Measurements from ENCODE around the gene HSF5. TPM values are rescaled to one million over a fixed set of nuclear protein-coding genes. Genes with fewer than 3 reads are reported as not detected.
A peak's percentile ranks its signal among the peaks of the same experiment; 100 is the strongest.

The HSF5 gene
- total and polyA plus RNA-seq, 4 donors: 0.09 to 0.17 TPM; not detected in 2

DNA sequence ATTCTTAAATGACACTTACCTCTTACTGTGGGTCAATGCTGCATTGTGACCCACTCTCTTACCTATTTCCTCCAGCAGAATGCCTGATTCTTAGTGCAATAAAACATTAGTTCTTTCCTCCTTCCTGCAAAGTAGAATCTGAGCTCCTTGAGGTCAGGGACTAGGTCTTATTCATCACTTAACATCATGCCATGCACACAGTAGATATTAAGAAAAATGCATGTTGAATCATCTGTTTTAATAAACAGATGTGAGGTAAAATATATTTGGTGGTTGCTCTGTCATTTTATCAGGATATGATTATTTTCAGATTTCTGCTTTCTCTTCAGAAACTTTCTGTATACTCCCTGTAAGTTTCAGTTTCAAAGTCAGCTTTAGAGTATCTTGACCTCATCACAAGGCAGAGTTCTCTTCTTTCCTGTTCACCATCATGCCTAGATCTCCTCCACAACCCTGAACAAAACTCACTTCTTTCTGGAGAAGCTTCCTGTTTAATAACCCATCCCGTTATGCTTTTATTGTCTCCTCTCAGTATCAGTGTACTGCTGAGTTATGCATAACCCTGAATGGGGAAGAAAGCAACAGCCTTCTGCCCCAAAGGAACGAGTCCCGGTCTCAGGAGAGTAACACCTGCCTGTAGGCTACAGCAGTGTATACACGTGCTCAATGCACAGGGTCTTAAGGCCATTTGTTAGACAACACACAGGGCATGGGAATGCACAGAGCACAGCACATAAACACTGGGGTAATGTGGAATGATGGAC is 105.9 kb downstream of the HSF5 start (continued):
- TF ChIP-seq, protein P1, sequence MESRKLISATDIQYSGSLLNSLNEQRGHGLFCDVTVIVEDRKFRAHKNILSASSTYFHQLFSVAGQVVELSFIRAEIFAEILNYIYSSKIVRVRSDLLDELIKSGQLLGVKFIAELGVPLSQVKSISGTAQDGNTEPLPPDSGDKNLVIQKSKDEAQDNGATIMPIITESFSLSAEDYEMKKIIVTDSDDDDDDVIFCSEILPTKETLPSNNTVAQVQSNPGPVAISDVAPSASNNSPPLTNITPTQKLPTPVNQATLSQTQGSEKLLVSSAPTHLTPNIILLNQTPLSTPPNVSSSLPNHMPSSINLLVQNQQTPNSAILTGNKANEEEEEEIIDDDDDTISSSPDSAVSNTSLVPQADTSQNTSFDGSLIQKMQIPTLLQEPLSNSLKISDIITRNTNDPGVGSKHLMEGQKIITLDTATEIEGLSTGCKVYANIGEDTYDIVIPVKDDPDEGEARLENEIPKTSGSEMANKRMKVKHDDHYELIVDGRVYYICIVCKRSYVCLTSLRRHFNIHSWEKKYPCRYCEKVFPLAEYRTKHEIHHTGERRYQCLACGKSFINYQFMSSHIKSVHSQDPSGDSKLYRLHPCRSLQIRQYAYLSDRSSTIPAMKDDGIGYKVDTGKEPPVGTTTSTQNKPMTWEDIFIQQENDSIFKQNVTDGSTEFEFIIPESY (IDR thresholded peaks at IDR 0.05): no peak
- TF ChIP-seq RAD21 (IDR thresholded peaks at IDR 0.05): no peak
- no peak for TF ChIP-seq RXRA (IDR thresholded peaks at IDR 0.05)
- no peak for TF ChIP-seq EGR1 (IDR thresholded peaks at IDR 0.05; ENCODE audit: low read depth in 2 of 2)
- no peak for TF ChIP-seq FOXA1 (IDR thresholded peaks at IDR 0.05)
- no peak for TF ChIP-seq FOXA2 (IDR thresholded peaks at IDR 0.05)
- TF ChIP-seq, protein P2, sequence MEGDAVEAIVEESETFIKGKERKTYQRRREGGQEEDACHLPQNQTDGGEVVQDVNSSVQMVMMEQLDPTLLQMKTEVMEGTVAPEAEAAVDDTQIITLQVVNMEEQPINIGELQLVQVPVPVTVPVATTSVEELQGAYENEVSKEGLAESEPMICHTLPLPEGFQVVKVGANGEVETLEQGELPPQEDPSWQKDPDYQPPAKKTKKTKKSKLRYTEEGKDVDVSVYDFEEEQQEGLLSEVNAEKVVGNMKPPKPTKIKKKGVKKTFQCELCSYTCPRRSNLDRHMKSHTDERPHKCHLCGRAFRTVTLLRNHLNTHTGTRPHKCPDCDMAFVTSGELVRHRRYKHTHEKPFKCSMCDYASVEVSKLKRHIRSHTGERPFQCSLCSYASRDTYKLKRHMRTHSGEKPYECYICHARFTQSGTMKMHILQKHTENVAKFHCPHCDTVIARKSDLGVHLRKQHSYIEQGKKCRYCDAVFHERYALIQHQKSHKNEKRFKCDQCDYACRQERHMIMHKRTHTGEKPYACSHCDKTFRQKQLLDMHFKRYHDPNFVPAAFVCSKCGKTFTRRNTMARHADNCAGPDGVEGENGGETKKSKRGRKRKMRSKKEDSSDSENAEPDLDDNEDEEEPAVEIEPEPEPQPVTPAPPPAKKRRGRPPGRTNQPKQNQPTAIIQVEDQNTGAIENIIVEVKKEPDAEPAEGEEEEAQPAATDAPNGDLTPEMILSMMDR (IDR thresholded peaks at IDR 0.05; ENCODE audit: low read depth, low read length, missing input control): no peak
- TF ChIP-seq JUND (IDR thresholded peaks at IDR 0.05): no peak

DNA sequence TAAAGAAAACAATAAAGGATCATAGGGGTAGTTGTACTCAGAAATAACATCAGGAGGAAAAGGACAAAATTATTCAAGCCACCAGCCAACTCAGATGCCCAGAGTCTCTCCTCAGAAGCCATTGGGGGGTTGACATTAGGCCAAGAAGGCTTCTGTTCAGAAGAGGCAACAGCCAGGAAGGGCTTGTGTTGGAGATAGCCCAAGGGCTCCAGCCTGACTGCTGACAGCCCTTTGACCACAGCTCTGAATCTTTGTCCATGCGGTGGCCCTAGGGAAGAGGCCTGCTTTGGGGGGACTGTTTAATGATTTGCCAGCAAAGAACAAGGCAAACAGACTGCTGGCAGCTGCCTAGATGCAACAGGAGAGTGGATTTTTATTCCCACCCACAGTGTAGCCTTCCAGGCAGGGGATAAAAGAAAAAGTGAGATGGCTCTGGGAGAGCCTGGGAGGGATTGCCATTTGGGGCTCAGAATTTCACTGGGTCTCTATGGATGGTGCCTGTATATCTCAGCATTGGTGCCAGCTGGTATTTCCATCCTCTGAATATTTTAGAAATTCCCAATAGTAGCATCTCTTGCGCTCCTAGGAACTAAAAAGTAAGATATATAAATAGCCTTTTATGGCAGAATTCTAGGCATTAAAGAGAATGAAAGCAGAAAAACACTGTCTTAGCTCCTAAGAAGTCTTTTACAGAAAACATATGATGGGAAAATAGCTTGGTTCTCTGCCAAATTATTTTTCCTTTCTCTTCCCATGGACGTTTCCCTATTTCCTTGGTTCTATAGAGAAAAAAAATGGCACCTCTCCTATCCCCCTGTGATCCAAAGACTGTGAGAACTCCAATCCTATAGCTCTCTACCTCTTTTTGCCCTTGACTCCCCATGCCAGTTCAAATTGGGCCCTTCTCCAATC is 106.8 kb downstream of the HSF5 start:
- H3K4me3 ChIP-seq (ENCODE audit: low read depth in 1 of 3, low read length in 3 of 3): no peak overlapping the region
- H3K27ac ChIP-seq (ENCODE audit: low read depth in 1 of 2, low read length in 2 of 2): peak overlapping the region; percentile 12 to 79
- H3K36me3 ChIP-seq (ENCODE audit: control insufficient read depth in 4 of 4, insufficient read depth in 3 of 4, low read depth in 1 of 4, low read length in 3 of 4): no peaks in the 10 kb centered on the region
- no peaks in the 10 kb centered on the region for H3K9me3 ChIP-seq (ENCODE audit: control insufficient read depth in 4 of 4, low read length in 3 of 4)
- H3K4me1 ChIP-seq (ENCODE audit: control insufficient read depth in 4 of 4, insufficient read depth in 4 of 4, low read length in 3 of 4): peaks cover 22 to 74% (median 66%) of the 10 kb centered on the region in 4 donors
- TF ChIP-seq, protein P3, sequence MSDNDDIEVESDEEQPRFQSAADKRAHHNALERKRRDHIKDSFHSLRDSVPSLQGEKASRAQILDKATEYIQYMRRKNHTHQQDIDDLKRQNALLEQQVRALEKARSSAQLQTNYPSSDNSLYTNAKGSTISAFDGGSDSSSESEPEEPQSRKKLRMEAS (IDR thresholded peaks at IDR 0.05): peak; percentile 86
- TF ChIP-seq, protein P4, sequence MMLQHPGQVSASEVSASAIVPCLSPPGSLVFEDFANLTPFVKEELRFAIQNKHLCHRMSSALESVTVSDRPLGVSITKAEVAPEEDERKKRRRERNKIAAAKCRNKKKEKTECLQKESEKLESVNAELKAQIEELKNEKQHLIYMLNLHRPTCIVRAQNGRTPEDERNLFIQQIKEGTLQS (IDR thresholded peaks at IDR 0.05): no peak
- TF ChIP-seq GABPA (IDR thresholded peaks at IDR 0.05 in 1 of 2, conservative IDR thresholded peaks at IDR 0.05 in 1 of 2) (peak in 1 of 2 donors; percentile 75), FOXA1 (IDR thresholded peaks at IDR 0.05) (peak; percentile 74), SP1 (IDR thresholded peaks at IDR 0.05) (peak; percentile 81), TAF1 (conservative IDR thresholded peaks at IDR 0.05) (peak; percentile 84), RXRA (IDR thresholded peaks at IDR 0.05) (peak; percentile 81 to 86), EGR1 (IDR thresholded peaks at IDR 0.05; ENCODE audit: low read depth in 2 of 2) (no peak), NR2F2 (IDR thresholded peaks at IDR 0.05) (no peak), FOXA2 (IDR thresholded peaks at IDR 0.05) (peak; percentile 71), RAD21 (IDR thresholded peaks at IDR 0.05) (peak; percentile 61 to 70), JUND (IDR thresholded peaks at IDR 0.05) (peak in 1 of 2 donors; percentile 78), HNF4G (IDR thresholded peaks at IDR 0.05) (peak; percentile 62), HNF4A (conservative IDR thresholded peaks at IDR 0.05) (peak; percentile 79 to 92), YY1 (IDR thresholded peaks at IDR 0.05) (peak; percentile 70)
- TF ChIP-seq, protein P1 (IDR thresholded peaks at IDR 0.05): peak; percentile 54
- TF ChIP-seq, protein P2 (IDR thresholded peaks at IDR 0.05; ENCODE audit: low read depth, low read length, missing input control): no peak
- TF ChIP-seq, protein P5, sequence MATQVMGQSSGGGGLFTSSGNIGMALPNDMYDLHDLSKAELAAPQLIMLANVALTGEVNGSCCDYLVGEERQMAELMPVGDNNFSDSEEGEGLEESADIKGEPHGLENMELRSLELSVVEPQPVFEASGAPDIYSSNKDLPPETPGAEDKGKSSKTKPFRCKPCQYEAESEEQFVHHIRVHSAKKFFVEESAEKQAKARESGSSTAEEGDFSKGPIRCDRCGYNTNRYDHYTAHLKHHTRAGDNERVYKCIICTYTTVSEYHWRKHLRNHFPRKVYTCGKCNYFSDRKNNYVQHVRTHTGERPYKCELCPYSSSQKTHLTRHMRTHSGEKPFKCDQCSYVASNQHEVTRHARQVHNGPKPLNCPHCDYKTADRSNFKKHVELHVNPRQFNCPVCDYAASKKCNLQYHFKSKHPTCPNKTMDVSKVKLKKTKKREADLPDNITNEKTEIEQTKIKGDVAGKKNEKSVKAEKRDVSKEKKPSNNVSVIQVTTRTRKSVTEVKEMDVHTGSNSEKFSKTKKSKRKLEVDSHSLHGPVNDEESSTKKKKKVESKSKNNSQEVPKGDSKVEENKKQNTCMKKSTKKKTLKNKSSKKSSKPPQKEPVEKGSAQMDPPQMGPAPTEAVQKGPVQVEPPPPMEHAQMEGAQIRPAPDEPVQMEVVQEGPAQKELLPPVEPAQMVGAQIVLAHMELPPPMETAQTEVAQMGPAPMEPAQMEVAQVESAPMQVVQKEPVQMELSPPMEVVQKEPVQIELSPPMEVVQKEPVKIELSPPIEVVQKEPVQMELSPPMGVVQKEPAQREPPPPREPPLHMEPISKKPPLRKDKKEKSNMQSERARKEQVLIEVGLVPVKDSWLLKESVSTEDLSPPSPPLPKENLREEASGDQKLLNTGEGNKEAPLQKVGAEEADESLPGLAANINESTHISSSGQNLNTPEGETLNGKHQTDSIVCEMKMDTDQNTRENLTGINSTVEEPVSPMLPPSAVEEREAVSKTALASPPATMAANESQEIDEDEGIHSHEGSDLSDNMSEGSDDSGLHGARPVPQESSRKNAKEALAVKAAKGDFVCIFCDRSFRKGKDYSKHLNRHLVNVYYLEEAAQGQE (IDR thresholded peaks at IDR 0.05): peak; percentile 83
- 29% methylated on average over 3 of the region's 3 CpGs for WGBS
- DNase-seq (ENCODE audit: low spot score): peak; percentile 65
- H3K27me3 ChIP-seq (ENCODE audit: control insufficient read depth in 4 of 4, insufficient read depth in 4 of 4, low read length in 3 of 4): no peaks in the 10 kb centered on the region
- H3K9ac ChIP-seq (ENCODE audit: low read depth in 1 of 2, low read length in 2 of 2): peak overlapping the region in 1 of 2 donors; percentile 9

Data from liver (tissue), 9 donors.